GM18867 (cell line): ENCODE results near the gene DDX39A.

Experiments used
- ATAC-seq: cut with Tn5 transposase; IDR thresholded peaks from one replicate; pipeline ENCODE4 v1.9.1; 2021; ENCODE audit warnings: mild to moderate bottlenecking, moderate library complexity; ENCODE audit not compliant: unreplicated experiment

The DDX39A gene

GRCh38 chr19:14434543-14435319, 15.6 kb upstream of the DDX39A start:
- no peak for ATAC-seq

- peak; percentile 25 for ATAC-seq
Measured at GRCh38 chr19:14433554-14434501, 14.7 kb upstream of the DDX39A start.

- ATAC-seq = peak; percentile 49
Measured at GRCh38 chr19:14432791-14433553, 13.8 kb upstream of the DDX39A start, which contains the start of gene PKN1. Gene PKN1 (plus strand): TSS chr19:14433306. CDS start chr19:14433522, 216 bp downstream.

GRCh38 chr19:14430712-14431111, 11.6 kb upstream of the DDX39A start:
- ATAC-seq = no peak

- ATAC-seq = no peak
Measured at GRCh38 chr19:14428882-14429416, 9.8 kb upstream of the DDX39A start.

GRCh38 chr19:14427461-14427860, 8.3 kb upstream of the DDX39A start:
- ATAC-seq = no peak

- no peak for ATAC-seq
Measured at GRCh38 chr19:14425696-14426138, 6.6 kb upstream of the DDX39A start.

GRCh38 chr19:14418856-14419105, 360 bp downstream of the DDX39A start:
- peak; percentile 40 for ATAC-seq

GRCh38 chr19:14416817-14417231, 2.3 kb downstream of the DDX39A start:
- no peak for ATAC-seq

GRCh38 chr19:14414926-14415690, 4.0 kb downstream of the DDX39A start:
- ATAC-seq = no peak

GRCh38 chr19:14413693-14414181, 5.4 kb downstream of the DDX39A start:
- no peak for ATAC-seq

GRCh38 chr19:14412996-14413692, 6.0 kb downstream of the DDX39A start:
- ATAC-seq = no peak

- ATAC-seq = no peak
Measured at GRCh38 chr19:14412324-14412995, 6.7 kb downstream of the DDX39A start.

GRCh38 chr19:14411938-14412245, 7.2 kb downstream of the DDX39A start:
- ATAC-seq = no peak

GRCh38 chr19:14411161-14411937, 7.8 kb downstream of the DDX39A start:
- ATAC-seq = no peak

- no peak for ATAC-seq
Measured at GRCh38 chr19:14410091-14411051, 8.8 kb downstream of the DDX39A start.
